CD4-positive, CD25-positive, alpha-beta regulatory T cell (primary cell): ENCODE data around the gene RBM3. TPM values are rescaled to one million over a fixed set of nuclear protein-coding genes. Genes with fewer than 3 reads are reported as not detected.

Source experiments
- polyA plus RNA-seq, 4 donors: library from polyadenylated mRNA; unstranded; fragments of 300-500 nt; fragmentation: Illumina TruSeq; gene quantifications; one replicate each; pipeline ENCODE4 v1.2.3, GENCODE V29; 2021
- total RNA-seq: library from RNA; stranded (reverse); gene quantifications from one replicate; pipeline ENCODE4 v1.2.3, GENCODE V29; 2022

RBM3 gene
- total and polyA plus RNA-seq, 5 donors from 2014 or later = 192 to 309 (median 235) TPM

Other genes starting within 250 kb of the RBM3 start
- not detected for gene SSX3, start 217.8 kb upstream of the RBM3 start, total RNA-seq
- not detected for gene SSX3, start 217.8 kb upstream of the RBM3 start, polyA plus RNA-seq
- not detected for gene SSX4, start 190.9 kb upstream of the RBM3 start, total RNA-seq
- gene SSX4, start 190.9 kb upstream of the RBM3 start, polyA plus RNA-seq = not detected
- gene SSX4B, start 162.5 kb upstream of the RBM3 start, total RNA-seq = not detected
- gene SSX4B, start 162.5 kb upstream of the RBM3 start, polyA plus RNA-seq = not detected
- 23.3 TPM for gene SLC38A5, start 104.2 kb upstream of the RBM3 start, total RNA-seq
- 10 to 100 TPM; 12.9 to 23.7 (median 19.3) TPM for gene SLC38A5, start 104.2 kb upstream of the RBM3 start, polyA plus RNA-seq
- gene FTSJ1, start 98.3 kb upstream of the RBM3 start, total RNA-seq = 64.5 TPM
- 10 to 100 TPM; 57.9 to 73.1 (median 64.4) TPM for gene FTSJ1, start 98.3 kb upstream of the RBM3 start, polyA plus RNA-seq
- gene PORCN, start 65.5 kb upstream of the RBM3 start, total RNA-seq = 18.5 TPM
- gene PORCN, start 65.5 kb upstream of the RBM3 start, polyA plus RNA-seq = 10 to 100 TPM in 1 of 4 donors, 1 to 10 TPM in 3; 8.1 to 11.9 (median 9.4) TPM
- gene EBP, start 52.7 kb upstream of the RBM3 start, total RNA-seq = 56.8 TPM
- 100 to 1,000 TPM in 3 of 4 donors, 10 to 100 TPM in 1; 88.4 to 126 (median 109) TPM for gene EBP, start 52.7 kb upstream of the RBM3 start, polyA plus RNA-seq
- gene TBC1D25, start 34.8 kb upstream of the RBM3 start, total RNA-seq = 32.5 TPM
- gene TBC1D25, start 34.8 kb upstream of the RBM3 start, polyA plus RNA-seq = 10 to 100 TPM; 14.9 to 18.3 (median 16.9) TPM
- gene WDR13, start 23.0 kb downstream of the RBM3 start, total RNA-seq = 45.8 TPM
- gene WDR13, start 23.0 kb downstream of the RBM3 start, polyA plus RNA-seq = 10 to 100 TPM; 33.4 to 53.7 (median 46.0) TPM
- 101 TPM for gene WAS, start 109.3 kb downstream of the RBM3 start, total RNA-seq
- 10 to 100 TPM; 12.4 to 21.8 (median 20.3) TPM for gene WAS, start 109.3 kb downstream of the RBM3 start, polyA plus RNA-seq
- gene SUV39H1, start 122.2 kb downstream of the RBM3 start, total RNA-seq = 8.0 TPM
- 10 to 100 TPM; 10.8 to 15.7 (median 13.3) TPM for gene SUV39H1, start 122.2 kb downstream of the RBM3 start, polyA plus RNA-seq
- gene GLOD5, start 187.3 kb downstream of the RBM3 start, total RNA-seq = not detected
- gene GLOD5, start 187.3 kb downstream of the RBM3 start, polyA plus RNA-seq = not detected
- gene GATA1, start 212.1 kb downstream of the RBM3 start, total RNA-seq = 0.67 TPM
- gene GATA1, start 212.1 kb downstream of the RBM3 start, polyA plus RNA-seq = not detected
- gene HDAC6, start 227.6 kb downstream of the RBM3 start, total RNA-seq = 86.6 TPM
- 10 to 100 TPM; 12.6 to 22.0 (median 17.7) TPM for gene HDAC6, start 227.6 kb downstream of the RBM3 start, polyA plus RNA-seq